GM19395 (cell line): ENCODE measurements around the gene ZBED4.

Experiments used
- ATAC-seq: cut with Tn5 transposase; IDR thresholded peaks from one replicate; pipeline ENCODE4 v1.9.1; 2021; ENCODE audit warnings: mild to moderate bottlenecking, moderate library complexity; ENCODE audit not compliant: unreplicated experiment

The ZBED4 gene

GRCh38 chr22:49872347-49872746, 18.7 kb downstream of the ZBED4 start:
- no peak for ATAC-seq

DNA sequence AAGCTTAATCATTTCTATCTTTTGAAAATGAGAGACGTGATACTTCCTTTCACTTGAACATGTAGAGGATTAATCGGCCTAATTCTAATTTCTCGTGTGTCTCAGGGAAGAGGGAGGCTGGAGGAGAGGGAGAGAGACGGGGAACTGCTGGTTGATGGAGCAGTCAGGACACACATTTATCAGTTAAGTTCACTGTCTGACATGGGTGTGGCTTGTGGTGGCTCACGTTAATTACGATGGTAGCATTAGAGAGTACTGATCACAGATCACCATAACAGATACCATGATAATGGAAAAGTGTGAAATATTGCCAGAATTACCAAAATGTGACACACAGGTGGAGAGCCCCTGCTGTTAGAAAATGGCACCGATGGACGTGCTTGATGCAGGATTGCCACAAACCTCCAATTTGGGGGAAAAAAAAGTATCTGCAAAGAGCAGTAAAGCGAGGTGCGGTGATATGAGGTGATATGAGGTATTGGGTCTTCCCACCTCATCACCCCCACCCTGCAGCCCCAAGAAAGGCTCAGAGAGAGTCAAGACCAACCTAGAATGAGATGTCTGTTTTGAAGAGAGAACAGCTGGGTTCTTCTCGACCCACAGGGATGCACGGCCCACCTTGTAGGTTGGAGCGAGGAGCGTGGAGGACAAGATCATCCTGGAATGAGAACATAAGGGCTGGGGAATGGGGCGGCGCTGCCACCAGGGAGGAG, 19.7 kb downstream of the ZBED4 start:
- no peak for ATAC-seq

GRCh38 chr22:49877642-49878041, 24.0 kb downstream of the ZBED4 start:
- ATAC-seq, result no peak

GRCh38 chr22:49878206-49878605, 24.6 kb downstream of the ZBED4 start:
- ATAC-seq, result no peak

DNA sequence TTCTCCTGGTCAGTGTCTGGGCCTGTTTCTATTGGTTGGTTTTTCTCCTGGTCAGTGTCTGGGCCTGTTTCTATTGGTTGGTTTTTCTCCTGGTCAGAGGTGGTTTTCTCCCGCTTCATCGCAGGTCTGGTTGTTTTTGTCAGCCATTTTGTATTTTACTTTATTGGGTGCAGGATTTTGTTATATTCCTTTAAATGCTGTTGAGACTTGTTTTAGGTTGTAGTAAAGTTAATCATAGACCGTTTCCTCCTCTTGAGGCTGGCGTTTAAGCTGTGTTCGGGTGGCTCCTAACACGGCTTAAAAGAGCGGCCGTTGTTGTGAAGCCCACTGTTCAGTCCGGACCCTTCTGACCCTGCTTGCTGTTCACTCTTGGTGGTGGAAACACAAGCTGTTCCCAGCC, 26.2 kb downstream of the ZBED4 start:
- ATAC-seq, result no peak

GRCh38 chr22:49880281-49880680, 26.6 kb downstream of the ZBED4 start:
- no peak for ATAC-seq

DNA sequence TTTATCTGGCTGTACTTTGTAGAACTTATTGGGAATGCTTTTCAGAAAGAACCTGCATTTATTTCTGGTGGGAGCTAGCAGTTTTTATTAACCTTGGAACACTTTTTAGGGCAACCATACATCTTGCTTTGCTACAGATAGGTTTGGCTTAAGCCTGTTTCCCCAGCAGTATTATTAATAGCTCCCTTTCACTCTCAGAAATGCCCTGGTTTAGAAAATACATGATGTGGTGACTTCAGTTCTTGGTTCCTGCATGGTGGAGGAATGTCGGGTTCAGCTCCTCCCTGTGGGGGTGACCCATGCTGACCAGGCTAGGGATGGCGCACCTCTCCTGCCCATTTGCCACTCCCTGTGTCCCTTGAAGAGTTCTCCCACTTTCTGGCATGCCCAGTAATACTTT, 28.2 kb downstream of the ZBED4 start:
- ATAC-seq, result peak; percentile 39

GRCh38 chr22:49882519-49883293, 29.1 kb downstream of the ZBED4 start:
- ATAC-seq, result no peak

DNA sequence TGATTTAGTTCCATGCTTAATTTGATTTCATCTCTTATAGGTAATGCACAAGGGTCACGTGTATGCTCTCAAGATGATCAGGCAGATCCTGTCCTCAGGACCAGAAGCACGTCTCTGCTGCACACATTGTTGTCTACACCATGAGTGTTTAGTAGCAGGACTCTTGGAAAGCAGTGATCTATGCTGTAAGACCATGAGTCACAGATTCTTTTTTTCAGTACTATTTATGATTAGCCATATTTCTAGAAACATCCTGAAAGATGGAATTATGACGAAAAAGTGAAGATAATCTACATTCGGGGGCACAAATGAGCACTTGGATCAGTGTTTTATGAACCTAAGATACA, 29.6 kb downstream of the ZBED4 start:
- no peak for ATAC-seq

DNA sequence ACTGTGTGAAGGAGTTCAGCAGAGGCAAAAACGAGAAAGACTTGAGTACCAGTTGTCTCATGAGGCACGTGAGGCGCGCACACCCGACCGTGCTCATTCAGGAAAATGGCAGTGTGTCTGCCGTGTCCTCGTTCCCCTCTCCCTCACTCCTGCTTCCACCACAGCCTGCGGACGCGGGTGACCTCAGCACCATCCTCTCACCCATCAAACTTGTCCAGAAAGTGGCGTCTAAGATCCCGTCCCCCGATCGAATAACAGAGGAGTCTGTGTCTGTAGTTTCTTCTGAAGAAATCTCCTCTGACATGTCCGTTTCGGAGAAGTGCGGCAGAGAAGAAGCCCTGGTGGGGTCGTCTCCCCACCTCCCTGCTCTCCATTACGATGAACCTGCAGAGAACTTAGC, 30.4 kb downstream of the ZBED4 start:
- ATAC-seq, result no peak

GRCh38 chr22:49884503-49885260, 31.0 kb downstream of the ZBED4 start:
- no peak for ATAC-seq

GRCh38 chr22:49885281-49885680, 31.6 kb downstream of the ZBED4 start:
- no peak for ATAC-seq

DNA sequence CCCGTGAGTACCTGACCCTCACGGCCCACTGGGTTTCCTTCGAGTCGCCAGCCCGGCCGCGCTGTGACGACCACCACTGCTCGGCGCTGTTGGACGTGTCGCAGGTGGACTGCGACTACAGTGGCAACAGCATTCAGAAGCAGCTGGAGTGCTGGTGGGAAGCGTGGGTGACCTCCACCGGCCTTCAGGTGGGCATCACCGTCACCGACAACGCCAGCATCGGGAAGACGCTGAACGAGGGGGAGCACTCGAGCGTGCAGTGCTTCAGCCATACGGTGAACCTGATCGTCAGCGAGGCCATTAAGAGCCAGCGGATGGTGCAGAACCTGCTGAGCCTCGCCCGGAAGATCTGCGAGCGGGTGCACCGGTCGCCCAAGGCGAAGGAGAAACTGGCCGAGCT, 32.2 kb downstream of the ZBED4 start:
- ATAC-seq, result no peak

DNA sequence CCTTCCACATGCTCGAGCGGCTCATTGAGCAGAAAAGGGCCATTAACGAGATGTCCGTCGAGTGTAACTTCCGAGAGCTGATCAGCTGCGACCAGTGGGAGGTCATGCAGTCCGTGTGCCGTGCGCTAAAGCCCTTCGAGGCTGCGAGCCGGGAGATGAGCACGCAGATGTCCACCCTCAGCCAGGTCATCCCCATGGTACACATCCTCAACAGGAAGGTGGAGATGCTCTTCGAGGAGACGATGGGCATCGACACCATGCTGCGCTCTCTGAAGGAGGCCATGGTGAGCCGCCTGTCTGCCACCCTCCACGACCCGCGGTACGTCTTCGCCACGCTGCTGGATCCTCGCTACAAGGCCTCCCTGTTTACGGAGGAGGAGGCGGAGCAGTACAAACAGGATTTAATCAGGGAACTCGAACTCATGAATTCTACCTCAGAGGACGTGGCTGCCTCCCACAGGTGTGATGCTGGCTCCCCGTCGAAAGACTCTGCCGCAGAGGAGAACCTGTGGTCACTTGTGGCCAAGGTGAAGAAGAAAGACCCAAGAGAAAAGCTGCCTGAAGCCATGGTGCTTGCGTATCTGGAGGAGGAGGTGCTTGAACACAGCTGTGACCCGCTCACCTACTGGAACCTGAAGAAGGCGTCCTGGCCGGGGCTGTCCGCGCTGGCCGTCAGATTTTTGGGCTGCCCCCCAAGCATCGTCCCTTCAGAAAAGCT, 32.9 kb downstream of the ZBED4 start:
- no peak for ATAC-seq

DNA sequence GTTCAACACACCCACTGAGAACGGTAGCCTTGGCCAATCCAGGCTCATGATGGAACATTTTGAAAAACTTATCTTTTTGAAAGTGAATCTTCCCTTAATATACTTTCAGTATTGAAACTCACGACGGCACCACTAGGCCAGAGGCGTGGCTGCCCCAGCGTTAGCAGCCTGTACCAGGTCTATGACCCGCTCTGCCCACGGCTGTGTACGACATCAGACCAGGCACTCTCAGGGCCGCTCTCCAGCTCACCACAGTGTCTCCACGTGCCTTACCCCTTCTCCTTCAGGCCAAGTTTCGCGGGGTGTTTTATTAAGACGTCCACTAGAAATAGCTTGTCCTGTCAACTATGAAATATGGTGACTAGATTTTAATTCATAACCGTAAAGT, 33.4 kb downstream of the ZBED4 start:
- no peak for ATAC-seq

DNA sequence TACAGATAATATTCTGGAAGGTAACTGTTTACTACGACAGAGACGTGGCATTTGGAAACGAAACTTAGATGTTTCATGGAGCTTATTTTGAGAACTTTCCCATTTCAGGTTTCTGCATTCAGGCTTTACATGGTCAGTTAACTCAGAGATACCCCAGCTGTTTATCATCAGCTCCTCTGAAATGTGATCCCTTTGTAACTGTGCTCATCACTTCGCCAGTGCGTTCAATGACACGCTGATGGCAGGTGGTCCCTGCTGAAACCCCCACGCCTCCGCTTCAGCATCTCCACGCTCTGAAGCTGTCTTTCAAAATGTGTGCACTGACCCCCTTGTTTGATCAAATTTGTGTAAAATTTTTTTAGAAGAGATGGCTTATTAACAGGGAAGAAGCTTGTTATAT, 34.1 kb downstream of the ZBED4 start:
- ATAC-seq, result no peak

GRCh38 chr22:49889071-49889470, 35.4 kb downstream of the ZBED4 start:
- ATAC-seq, result no peak

DNA sequence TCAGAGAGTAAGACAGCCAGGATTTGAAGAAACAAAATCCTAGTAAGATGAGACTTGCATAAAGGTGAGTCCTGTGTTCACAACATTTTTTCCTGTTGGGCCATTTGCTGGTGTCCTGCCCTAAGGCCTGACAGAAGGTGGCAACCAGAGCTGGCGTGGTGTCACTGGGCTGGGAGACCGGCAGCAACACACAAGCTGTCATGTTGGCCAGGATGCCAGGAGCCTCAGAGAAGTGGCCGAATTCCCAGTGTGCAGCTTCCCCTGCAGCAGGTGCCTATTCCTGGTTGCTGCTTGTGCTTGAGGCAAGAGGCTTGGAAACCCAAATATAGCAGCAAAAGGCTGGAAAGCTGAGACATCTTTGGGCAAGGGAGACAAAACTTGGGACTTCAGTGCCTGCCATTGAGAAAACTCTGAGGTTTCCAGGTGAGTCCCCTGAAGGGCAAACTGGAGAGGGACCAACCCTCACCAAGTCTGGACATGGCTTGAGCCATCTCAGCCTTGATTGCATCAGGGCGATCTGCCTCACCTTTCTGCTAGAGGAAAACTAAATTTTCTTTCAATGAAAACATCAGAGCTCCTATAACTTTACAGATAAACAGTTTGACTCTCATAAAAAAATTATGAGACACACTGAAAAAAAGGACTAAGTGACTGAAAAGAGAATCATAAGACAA, 38.7 kb downstream of the ZBED4 start:
- no peak for ATAC-seq

DNA sequence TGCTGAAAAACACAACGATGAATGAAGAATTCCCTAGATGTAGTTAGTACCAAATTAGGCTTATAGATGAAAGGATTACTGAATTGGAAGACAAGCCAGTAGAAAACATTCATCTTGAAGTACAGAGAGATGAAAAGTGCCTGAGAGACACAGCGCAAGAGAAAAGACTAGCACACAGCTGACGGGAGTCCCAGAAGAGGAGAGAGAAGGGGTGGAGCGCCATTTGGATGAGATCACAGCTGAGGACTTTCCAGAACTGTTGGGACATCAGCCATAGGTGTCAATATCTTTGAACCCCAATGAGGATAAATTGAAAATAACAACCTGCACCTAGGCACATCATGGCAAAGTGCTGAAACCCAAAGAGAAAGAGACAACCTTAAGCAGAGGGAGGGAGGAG, 39.4 kb downstream of the ZBED4 start:
- no peak for ATAC-seq

DNA sequence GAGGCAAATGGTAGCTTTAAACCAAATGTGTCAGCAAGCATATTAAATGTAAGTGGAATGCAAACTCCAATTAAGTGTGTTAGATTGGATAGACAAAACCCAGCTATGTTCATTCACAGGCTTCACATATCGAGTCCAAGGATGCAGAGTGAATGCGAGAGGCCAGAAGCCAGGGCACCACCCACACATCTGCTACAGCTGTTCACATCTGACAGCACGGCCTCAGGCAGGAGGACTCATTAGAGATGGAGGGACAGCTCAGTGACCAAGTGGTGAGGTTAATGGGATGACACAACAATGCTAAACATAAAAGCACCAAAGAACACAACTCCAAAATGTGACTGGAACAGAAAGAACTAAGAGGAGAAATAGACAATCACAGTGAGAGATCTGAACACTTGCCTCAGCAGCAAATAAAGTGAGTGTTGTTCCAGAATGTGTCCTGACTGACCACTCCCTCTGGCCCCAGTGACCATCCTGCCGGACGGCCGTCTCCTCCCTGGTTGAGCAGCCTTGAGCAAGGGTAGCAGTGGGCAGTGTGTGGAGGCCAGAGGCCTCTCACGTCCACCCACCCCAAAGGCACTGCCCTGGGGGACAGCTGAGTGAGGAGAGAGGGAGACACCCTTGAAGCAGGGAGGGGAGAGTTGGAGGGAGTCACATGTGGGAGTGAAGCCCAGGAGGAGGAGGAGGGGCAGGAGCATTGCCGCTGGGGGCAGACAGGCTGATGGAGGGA, 40.8 kb downstream of the ZBED4 start:
- no peak for ATAC-seq
